SK-N-SH (cell line): ENCODE measurements around the gene MPHOSPH8. TPM values are rescaled to one million over a fixed set of nuclear protein-coding genes. Genes with fewer than 3 reads are reported as not detected.

Source experiments
- CTCF ChIA-PET: fragments of 300-600, 350-600 bp; formaldehyde crosslinking; extraction: SDS; loops from one replicate; lab custom pipeline; 2021; lab: Yijun Ruan, JAX
- POLR2A ChIA-PET: fragments of 350-600 bp; sonication (Branson Sonifier 250); formaldehyde crosslinking; extraction: SDS; loops from one replicate; lab custom pipeline; 2020; ENCODE audit warnings: antibody characterized with exemption, inconsistent platforms; lab: Yijun Ruan, JAX
- DNase-seq: peaks from one replicate; pipeline ENCODE4 v3.0.0; 2012
- H2AFZ ChIP-seq: fragments of 200-600 bp; sonication (generic); 2 replicates; pipeline ENCODE4 v1.8.1; 2016; ENCODE audit warnings: antibody characterized with exemption, mild to moderate bottlenecking, low read depth
- H3F3A ChIP-seq: fragments of 200-600 bp; sonication (generic); replicated peaks from 2 replicates; pipeline ENCODE3; 2016; ENCODE audit warnings: antibody characterized with exemption, mild to moderate bottlenecking; ENCODE audit not compliant: insufficient read depth
- H3K27ac ChIP-seq, 2 experiments: fragments of 200-500 bp in 1 of 2; fragments of 200-600 bp in 1 of 2; sonication (Bioruptor generic) in 1 of 2; sonication (generic), shearing (Covaris generic) in 1 of 2; 2 replicates each; pipeline versions ENCODE4 v1.5.1 to v1.6.1; 2014 to 2016; ENCODE audit warnings: low read depth in 2 of 2, inconsistent platforms in 1 of 2, low read length in 1 of 2, mild to moderate bottlenecking in 1 of 2, mixed read lengths in 1 of 2
- H3K27me3 ChIP-seq: fragments of 200-600 bp; sonication (generic), shearing (Covaris generic); 2 replicates; pipeline ENCODE4 v1.6.1; 2016; ENCODE audit warnings: mixed run types; ENCODE audit not compliant: insufficient read depth
- H3K36me3 ChIP-seq, 2 experiments: fragments of 200-500 bp in 1 of 2; fragments of 200-600 bp in 1 of 2; sonication (Bioruptor generic) in 1 of 2; sonication (generic) in 1 of 2; replicated peaks in 1 of 2; 2 replicates each; pipeline versions ENCODE3 to v1.5.1; 2014 to 2016; ENCODE audit warnings: low read length in 1 of 2, mild to moderate bottlenecking in 1 of 2; ENCODE audit not compliant: insufficient read depth in 2 of 2, control insufficient read depth in 1 of 2
- H3K4me1 ChIP-seq, 2 experiments: fragments of 200-500 bp in 1 of 2; fragments of 200-600 bp in 1 of 2; sonication (Bioruptor generic) in 1 of 2; sonication (generic), shearing (Covaris generic) in 1 of 2; 2 replicates each; pipeline versions ENCODE4 v1.5.1 to v1.6.1; 2014 to 2016; ENCODE audit warnings: low read depth in 1 of 2, low read length in 1 of 2, mixed run types in 1 of 2; ENCODE audit not compliant: insufficient read depth in 2 of 2, control insufficient read depth in 1 of 2
- H3K4me2 ChIP-seq: fragments of 200-600 bp; sonication (generic), shearing (Covaris generic); 2 replicates; pipeline ENCODE4 v1.6.1; 2017; ENCODE audit warnings: mixed run types
- H3K4me3 ChIP-seq, 2 experiments: fragments of 200-500 bp in 1 of 2; fragments of 200-600 bp in 1 of 2; sonication (Bioruptor generic) in 1 of 2; sonication (generic), shearing (Covaris generic) in 1 of 2; 2 replicates each; pipeline versions ENCODE4 v1.5.1 to v1.8.1; 2014 to 2016; ENCODE audit warnings: low read depth in 2 of 2, inconsistent platforms in 1 of 2, low read length in 1 of 2, mild to moderate bottlenecking in 1 of 2, mixed read lengths in 1 of 2, moderate library complexity in 1 of 2
- H3K79me2 ChIP-seq: fragments of 200-600 bp; sonication (generic); 2 replicates; pipeline ENCODE4 v1.8.1; 2017; ENCODE audit warnings: mild to moderate bottlenecking; ENCODE audit not compliant: insufficient read depth
- H3K9ac ChIP-seq: fragments of 200-600 bp; sonication (generic); 2 replicates; pipeline ENCODE4 v1.6.1; 2017; ENCODE audit warnings: mixed run types
- H3K9me2 ChIP-seq: fragments of 200-600 bp; sonication (generic); 2 replicates; pipeline ENCODE4 v1.6.1; 2017; ENCODE audit warnings: mixed run types
- H3K9me3 ChIP-seq: fragments of 200-600 bp; sonication (generic); 2 replicates; pipeline ENCODE4 v1.6.1; 2017; ENCODE audit warnings: mixed run types, mild to moderate bottlenecking, moderate library complexity
- H4K20me1 ChIP-seq: fragments of 200-600 bp; sonication (generic); 2 replicates; pipeline ENCODE4 v1.6.1; 2017; ENCODE audit warnings: mild to moderate bottlenecking, mixed run types; ENCODE audit not compliant: insufficient read depth
- EP300 ChIP-seq, 2 experiments: IDR thresholded peaks; 2 replicates each; pipeline versions ENCODE4 v1.4.0 to v1.6.1; 2012; ENCODE audit warnings: borderline replicate concordance in 1 of 2, low read depth in 1 of 2, low read length in 1 of 2
- FOSL2 ChIP-seq: IDR thresholded peaks from 2 replicates; pipeline ENCODE4 v1.4.0; 2012; ENCODE audit warnings: low read depth, mild to moderate bottlenecking, moderate library complexity, borderline replicate concordance
- FOXJ3 ChIP-seq: sonication (generic); formaldehyde crosslinking; IDR thresholded peaks from 2 replicates; pipeline ENCODE4 v1.5.1; 2020; ENCODE audit warnings: mild to moderate bottlenecking, missing genetic modification reagents
- MXI1 ChIP-seq: IDR thresholded peaks from 2 replicates; pipeline ENCODE4 v1.6.1; 2012; ENCODE audit warnings: mild to moderate bottlenecking, low read depth, low read length, improper control_type of control experiment
- PBX3 ChIP-seq: IDR thresholded peaks from 2 replicates; pipeline ENCODE4; 2012
- REST ChIP-seq: IDR thresholded peaks from 2 replicates; pipeline ENCODE4 v1.6.1; 2012; ENCODE audit warnings: mild to moderate bottlenecking, low read depth, low read length, moderate library complexity
- YY1 ChIP-seq: IDR thresholded peaks from 2 replicates; pipeline ENCODE4 v1.4.0; 2012; ENCODE audit warnings: low read depth, mild to moderate bottlenecking
- WGBS: methylation state at CpG from one replicate; pipeline ENCODE4 v1.1.6; 2017; ENCODE audit warnings: low lambda C conversion rate; 5-methylcytosine and 5-hydroxymethylcytosine counted together
- polyA plus RNA-seq, 3 experiments: library from polyadenylated mRNA; depleted of rRNA; stranded (reverse); fragments of >200 nt; gene quantifications; 2 replicates each; pipeline ENCODE4 v1.2.3, GENCODE V29; 2012

Gene MPHOSPH8
- polyA plus RNA-seq, 1 of the 3 experiments (the other 2 are of a cell fraction) = 11.1 TPM

GRCh38 chr13:19596086-19596485 is 37.4 kb upstream of the MPHOSPH8 start:
- Histone ChIP-seq H3K4me1 (no peaks in the 10 kb centered on the region), H3K9me3 (no peaks in the 10 kb centered on the region), H3K27me3 (no peaks in the 10 kb centered on the region), H3K4me3 (no peak overlapping the region), H3K9me2 (no peaks in the 10 kb centered on the region), H3K9ac (no peak overlapping the region), H3F3A (no peaks in the 10 kb centered on the region), H4K20me1 (no peaks in the 10 kb centered on the region), H3K27ac (no peak overlapping the region), H3K4me2 (no peak overlapping the region), H3K36me3 (no peaks in the 10 kb centered on the region), H2AFZ (no peak overlapping the region), H3K79me2 (peaks cover 1% of the 10 kb centered on the region; the same call in 1 of the 2 replicates)
- TF ChIP-seq REST (no peak), FOXJ3 (CRISPR knock-in tag) (no peak), PBX3 (no peak)
- 90% methylated on average over 3 of the region's 3 CpGs for WGBS
- POLR2A ChIA-PET = no interaction called here
- DNase-seq = no peak
- CTCF ChIA-PET = interaction anchor here (2.2 kb wide), 1 partner anchor 8 kb away, joined by 16 read pairs; no protein-coding TSS in a partner anchor

- H3F3A ChIP-seq = no peaks in the 10 kb centered on the region
- no peaks in the 10 kb centered on the region for H3K36me3 ChIP-seq
- H3K9me2 ChIP-seq = no peaks in the 10 kb centered on the region
- no peak for TF ChIP-seq MXI1
- no peak for TF ChIP-seq FOXJ3 (CRISPR knock-in tag)
- peak; percentile 3; the same call in 1 of the 2 replicates for TF ChIP-seq FOSL2
- TF ChIP-seq YY1 = no peak
- no peak for TF ChIP-seq EP300 (IDR thresholded peaks at IDR 0.05; ENCODE audit: borderline replicate concordance in 1 of 2, low read depth in 1 of 2, low read length in 1 of 2)
- H3K9me3 ChIP-seq = no peaks in the 10 kb centered on the region
- H3K4me3 ChIP-seq = no peak overlapping the region
- H4K20me1 ChIP-seq = no peaks in the 10 kb centered on the region
- ChIA-PET CTCF (interaction anchor here (2.2 kb wide), 1 partner anchor 9 kb away, joined by 16 read pairs; no protein-coding TSS in a partner anchor), POLR2A (interaction anchor here (0.7 kb wide), 1 partner anchor 1555 kb away, joined by 5 read pairs; no protein-coding TSS in a partner anchor)
- no peaks in the 10 kb centered on the region; a peak in 1 of 4 replicates for H3K4me1 ChIP-seq
- peaks cover 4% of the 10 kb centered on the region; the same call in 1 of the 2 replicates for H3K79me2 ChIP-seq
- DNase-seq = no peak
- 70% methylated on average over 6 of the region's 6 CpGs for WGBS
- no peaks in the 10 kb centered on the region for H3K27me3 ChIP-seq
- no peak overlapping the region for H3K27ac ChIP-seq
- no peak overlapping the region for H2AFZ ChIP-seq
- 0 out of 2 replicates have a peak overlapping the region, but pooled peaks have one; percentile 6 for H3K4me2 ChIP-seq
- H3K9ac ChIP-seq = no peak overlapping the region
Observed at GRCh38 chr13:19596960-19597361, 36.5 kb upstream of the MPHOSPH8 start.
